GM21717 (cell line): ENCODE data around the gene LPCAT3.

Experiments used
- ATAC-seq: cut with Tn5 transposase; IDR thresholded peaks from one replicate; pipeline ENCODE4 v1.9.1; 2021; ENCODE audit warnings: mild to moderate bottlenecking, moderate library complexity; ENCODE audit not compliant: unreplicated experiment

Gene LPCAT3

DNA sequence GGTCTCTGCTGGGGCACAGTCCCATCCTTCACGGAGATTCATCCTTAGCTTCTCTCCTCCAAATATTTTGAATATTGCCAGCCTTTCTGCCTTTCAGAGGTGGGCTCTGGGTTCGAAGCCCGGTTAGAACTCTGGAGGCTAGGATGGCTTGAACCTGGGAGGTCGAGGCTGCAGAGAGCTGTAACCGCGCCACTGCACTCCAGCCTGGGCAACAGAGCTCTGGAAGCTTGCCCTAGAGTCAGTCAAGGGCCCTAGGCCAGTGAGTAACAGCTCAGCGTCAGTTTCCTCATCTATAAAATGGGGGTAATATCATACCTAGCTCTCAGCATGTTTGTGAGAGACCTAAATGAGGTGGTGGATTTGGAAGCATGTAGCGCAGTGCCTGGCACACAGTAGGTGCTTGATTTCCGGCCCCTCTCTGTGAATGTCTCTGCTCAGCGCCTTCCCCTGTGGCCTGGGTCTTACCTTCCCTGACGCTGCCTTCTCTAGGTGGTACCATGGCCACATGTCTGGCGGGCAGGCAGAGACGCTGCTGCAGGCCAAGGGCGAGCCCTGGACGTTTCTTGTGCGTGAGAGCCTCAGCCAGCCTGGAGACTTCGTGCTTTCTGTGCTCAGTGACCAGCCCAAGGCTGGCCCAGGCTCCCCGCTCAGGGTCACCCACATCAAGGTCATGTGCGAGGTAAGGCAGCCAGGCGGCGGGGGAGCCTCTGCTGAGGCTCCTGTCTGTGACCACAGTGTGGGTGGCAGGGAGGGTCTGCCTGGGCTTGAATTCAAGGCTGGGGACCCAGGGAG, 63.8 kb downstream of the LPCAT3 start:
- no peak for ATAC-seq

DNA sequence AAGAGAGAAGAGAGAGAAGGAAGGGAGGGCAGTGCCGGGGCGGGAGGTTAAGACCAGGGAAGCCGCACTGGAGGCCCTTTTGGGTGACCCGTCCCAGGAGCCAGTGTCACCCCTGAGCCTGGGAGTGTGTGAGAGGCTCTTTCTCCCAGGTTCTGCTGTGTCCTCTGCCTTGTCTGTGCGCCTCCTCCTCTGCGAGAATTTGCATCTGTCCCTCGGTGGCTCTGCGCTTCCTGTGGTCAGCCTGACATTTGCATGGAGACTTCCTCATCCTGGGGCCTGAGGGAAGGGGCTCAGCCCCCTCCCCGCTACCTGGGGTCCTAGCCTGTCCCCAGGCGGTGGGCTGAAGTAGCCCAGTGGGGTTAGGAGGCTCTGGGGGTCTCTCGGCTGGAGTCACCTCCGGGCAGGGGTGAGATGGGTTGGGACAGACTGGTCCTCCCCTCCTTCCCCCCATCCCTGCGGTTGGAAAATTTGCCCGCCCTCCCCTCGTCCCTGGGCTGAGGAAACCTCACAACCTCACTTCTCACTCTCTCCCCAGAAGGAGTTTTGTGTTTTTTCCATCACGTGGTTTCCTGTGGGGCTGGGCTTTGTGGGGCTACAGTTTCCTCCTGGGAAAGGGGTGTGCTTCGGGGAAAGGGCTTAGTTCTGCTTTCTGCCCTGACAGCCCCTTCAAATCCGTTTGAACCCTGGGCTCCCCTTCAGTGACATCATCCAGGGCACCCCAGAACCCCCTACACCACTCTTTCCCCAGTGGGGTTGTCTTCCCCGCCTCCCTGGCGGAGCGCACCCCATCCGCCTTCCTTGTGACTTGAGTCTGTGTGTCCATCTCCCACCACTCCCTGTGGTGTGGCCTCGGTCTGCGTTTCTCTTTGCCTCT, 64.6 kb downstream of the LPCAT3 start:
- peak; percentile 35 for ATAC-seq

GRCh38 chr12:6952863-6953441, 65.3 kb downstream of the LPCAT3 start:
- ATAC-seq: no peak

- ATAC-seq: no peak
Measured at GRCh38 chr12:6952121-6952862, 66.0 kb downstream of the LPCAT3 start.

DNA sequence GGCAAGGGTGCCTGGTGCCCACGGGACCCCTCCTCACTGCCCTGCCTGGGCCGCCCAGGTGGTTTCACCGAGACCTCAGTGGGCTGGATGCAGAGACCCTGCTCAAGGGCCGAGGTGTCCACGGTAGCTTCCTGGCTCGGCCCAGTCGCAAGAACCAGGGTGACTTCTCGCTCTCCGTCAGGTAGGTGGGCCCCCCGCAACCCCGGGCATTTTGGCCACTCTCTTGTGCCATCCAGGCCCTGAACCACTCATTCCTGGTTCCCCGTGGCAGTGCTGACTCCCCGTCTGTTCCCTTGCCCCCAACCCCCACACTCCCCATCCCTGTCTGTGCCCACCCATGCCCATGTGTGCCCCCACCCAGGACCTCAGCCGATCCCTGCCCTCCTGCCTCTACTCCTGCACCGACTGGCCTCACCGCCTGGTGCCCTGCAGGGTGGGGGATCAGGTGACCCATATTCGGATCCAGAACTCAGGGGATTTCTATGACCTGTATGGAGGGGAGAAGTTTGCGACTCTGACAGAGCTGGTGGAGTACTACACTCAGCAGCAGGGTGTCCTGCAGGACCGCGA, 66.6 kb downstream of the LPCAT3 start:
- no peak for ATAC-seq

GRCh38 chr12:6950811-6951540, 67.3 kb downstream of the LPCAT3 start, which contains the start of gene PTPN6:
TSS of gene PTPN6 (plus strand) at chr12:6951356. CDS start at chr12:6951513, 157 bp downstream.
- ATAC-seq: no peak

DNA sequence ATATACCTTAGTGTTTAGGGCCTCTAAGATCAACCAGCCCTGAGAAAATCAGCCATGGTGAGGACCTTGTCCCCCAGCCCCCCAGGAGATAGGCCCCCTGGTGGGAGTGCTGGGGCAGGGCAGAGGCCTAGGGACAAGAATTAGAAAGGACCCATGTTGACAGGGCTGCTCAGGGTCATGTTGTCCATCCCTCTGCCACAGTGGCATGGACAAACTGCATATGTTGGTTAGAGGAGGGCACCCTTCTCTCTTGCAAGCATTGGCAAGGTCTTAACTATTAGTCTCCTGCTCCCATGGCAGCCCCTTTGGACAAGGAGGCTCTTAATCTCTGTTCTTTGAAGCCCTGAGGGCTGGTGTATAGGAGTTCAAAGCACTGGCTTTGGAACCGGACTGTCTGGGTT, 67.9 kb downstream of the LPCAT3 start:
- ATAC-seq: no peak

GRCh38 chr12:6948873-6949594, 69.2 kb downstream of the LPCAT3 start:
- no peak for ATAC-seq

DNA sequence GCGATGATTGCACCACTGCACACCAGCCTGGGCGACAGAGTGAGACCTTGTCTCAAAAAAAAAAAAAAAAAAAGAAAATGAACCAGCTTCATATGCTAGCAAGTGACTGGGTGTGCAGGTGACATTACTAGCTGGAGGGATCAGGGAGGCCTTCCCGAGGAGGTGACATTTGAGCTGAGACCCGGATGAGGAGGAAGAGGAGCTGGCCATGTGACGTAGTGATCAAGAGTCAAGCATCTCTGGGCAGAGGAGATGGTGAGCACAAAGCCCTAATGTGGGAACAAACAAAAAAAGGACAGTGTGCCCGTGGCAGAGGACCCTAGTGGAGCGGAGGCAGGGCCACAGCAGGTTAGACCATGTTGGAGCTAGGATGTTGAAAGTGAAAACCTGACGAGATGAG, 70.7 kb downstream of the LPCAT3 start:
- no peak for ATAC-seq

DNA sequence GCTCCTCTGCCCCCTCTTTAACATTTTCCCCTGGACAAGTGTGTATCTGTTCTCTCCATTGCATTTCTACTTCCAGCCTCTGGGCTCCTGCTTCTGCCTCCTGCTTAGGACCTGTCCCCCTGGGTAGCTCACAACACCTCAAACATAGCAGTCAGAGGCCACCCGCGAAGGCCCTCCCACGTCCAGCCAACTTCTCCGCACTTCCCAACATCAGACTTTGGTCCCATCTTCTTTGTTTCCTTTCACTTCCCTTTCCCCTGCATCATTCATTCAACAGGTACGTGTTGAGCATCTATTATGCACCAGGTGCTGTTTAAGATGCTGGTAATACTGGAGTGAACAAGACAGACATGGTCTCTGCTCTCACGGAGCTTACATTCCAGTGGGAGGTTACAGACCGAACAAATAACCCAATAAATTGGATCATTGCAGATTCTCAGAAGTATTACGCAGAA, 71.3 kb downstream of the LPCAT3 start:
- ATAC-seq: no peak

DNA sequence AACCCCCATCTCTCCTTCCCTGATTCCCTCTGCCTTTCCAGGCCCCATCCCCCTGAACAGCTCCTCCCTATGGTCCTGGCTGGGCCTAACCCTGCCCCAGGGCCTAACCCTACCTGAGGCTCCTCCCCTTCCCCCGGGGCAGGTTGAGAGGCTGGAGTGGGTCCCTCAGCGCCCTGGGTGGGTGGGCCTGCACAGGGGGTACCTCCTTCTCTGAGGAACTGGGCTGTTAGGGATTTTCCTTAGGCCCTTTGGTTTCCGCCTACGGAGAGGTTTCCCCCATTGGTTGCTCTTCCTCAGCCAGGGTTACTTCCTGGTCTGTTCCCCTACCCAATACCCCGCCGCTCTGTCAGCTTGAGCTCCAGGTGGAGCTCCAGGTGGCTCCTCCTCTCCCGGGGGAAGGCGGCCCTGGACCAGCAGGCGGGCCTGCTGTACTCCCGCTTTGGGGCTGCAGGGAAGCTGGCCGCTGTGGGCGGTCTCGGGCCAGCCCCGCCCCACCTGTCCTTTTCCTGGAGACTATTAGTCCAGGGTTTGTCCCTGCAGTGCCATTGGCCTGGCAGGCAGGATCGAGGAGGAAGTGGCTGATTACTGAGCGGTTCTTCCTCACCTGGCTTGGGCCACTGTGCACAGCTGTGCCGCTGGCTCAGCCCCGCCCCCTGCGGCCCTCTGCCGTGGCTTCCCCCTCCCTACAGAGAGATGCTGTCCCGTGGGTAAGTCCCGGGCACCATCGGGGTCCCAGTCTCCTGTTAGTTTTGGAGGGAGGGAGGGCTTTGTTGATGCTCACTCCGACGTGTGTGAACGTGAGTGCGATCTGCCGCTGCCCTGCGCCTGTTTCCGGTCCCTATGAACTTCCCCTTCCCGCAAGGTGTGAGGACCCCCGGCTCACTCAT, 72.0 kb downstream of the LPCAT3 start:
- no peak for ATAC-seq

DNA sequence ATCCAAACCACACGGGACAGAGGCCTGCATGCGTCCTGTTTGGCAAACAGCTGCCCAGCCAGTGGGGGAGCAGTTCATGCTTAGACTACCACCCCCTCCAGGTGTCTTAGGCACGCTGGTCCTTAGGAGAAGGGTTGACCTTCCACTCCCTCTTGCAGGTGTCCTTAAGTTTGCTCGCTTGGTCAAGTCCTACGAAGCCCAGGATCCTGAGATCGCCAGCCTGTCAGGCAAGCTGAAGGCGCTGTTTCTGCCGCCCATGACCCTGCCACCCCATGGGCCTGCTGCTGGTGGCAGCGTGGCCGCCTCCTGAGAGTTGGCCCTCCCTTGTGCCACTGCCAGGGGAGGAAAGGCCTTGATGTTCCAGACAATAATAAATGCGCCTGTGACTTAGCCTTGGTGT, 72.7 kb downstream of the LPCAT3 start:
- ATAC-seq: no peak

GRCh38 chr12:6944381-6945186, 73.7 kb downstream of the LPCAT3 start:
- peak; percentile 29 for ATAC-seq

GRCh38 chr12:6943722-6944380, 74.4 kb downstream of the LPCAT3 start, which contains the start of the genes C12orf57 and RNU7-1:
TSS of gene C12orf57 (plus strand) at chr12:6944022. CDS start at chr12:6944122, 100 bp downstream.
TSS of gene RNU7-1 (plus strand) at chr12:6943816.
- peak; percentile 35 for ATAC-seq

- ATAC-seq: peak; percentile 30
Measured at GRCh38 chr12:6943389-6943721, 74.9 kb downstream of the LPCAT3 start.

DNA sequence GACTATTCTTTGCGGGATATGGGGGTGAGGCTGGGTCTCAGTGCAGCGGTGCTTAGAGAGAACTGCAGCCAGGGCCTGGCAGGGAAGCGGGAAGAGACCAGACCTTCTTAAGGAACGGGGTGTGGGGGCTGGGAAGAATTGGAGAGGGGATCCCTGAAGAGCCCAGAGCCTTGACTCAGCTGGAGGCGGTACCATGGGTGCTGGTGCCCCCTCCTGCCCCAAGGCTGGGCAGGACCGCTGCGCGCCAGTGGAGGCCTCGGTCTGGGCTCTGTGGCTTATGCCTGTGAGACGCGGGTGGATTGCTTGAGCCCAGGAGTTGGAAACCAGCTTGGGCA, 76.0 kb downstream of the LPCAT3 start:
- ATAC-seq: no peak

- ATAC-seq: no peak
Measured at GRCh38 chr12:6941782-6942181, 76.5 kb downstream of the LPCAT3 start.
